Epithelial cell of esophagus (primary cell): ENCODE measurements around the gene ECEL1.

Experiments
- DNase-seq: peaks from one replicate; pipeline ENCODE4 v3.0.0; 2010; ENCODE audit warnings: low read depth
- H3K4me3 ChIP-seq: 2 replicates; pipeline ENCODE4 v1.5.1; 2011; ENCODE audit warnings: mild to moderate bottlenecking, low read length, control low read depth
- TF ChIP-seq, protein P1 (sequence below): IDR thresholded peaks from 2 replicates; pipeline ENCODE4 v1.5.1; 2011; ENCODE audit warnings: low read depth, mild to moderate bottlenecking, low read length, control low read depth, inconsistent platforms; ENCODE audit not compliant: insufficient read depth; ENCODE audit errors: missing control alignments

Gene ECEL1

GRCh38 chr2:232497348-232497747 lies 9.7 kb upstream of the ECEL1 start:
- TF ChIP-seq, protein P1, sequence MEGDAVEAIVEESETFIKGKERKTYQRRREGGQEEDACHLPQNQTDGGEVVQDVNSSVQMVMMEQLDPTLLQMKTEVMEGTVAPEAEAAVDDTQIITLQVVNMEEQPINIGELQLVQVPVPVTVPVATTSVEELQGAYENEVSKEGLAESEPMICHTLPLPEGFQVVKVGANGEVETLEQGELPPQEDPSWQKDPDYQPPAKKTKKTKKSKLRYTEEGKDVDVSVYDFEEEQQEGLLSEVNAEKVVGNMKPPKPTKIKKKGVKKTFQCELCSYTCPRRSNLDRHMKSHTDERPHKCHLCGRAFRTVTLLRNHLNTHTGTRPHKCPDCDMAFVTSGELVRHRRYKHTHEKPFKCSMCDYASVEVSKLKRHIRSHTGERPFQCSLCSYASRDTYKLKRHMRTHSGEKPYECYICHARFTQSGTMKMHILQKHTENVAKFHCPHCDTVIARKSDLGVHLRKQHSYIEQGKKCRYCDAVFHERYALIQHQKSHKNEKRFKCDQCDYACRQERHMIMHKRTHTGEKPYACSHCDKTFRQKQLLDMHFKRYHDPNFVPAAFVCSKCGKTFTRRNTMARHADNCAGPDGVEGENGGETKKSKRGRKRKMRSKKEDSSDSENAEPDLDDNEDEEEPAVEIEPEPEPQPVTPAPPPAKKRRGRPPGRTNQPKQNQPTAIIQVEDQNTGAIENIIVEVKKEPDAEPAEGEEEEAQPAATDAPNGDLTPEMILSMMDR = no peak
- H3K4me3 ChIP-seq = no peak overlapping the region
- no peak for DNase-seq

- TF ChIP-seq, protein P1 = no peak
- H3K4me3 ChIP-seq = no peak overlapping the region
- DNase-seq = no peak
These were observed 9.1 kb upstream of the ECEL1 start for GRCh38 chr2:232496501-232497270.

DNA sequence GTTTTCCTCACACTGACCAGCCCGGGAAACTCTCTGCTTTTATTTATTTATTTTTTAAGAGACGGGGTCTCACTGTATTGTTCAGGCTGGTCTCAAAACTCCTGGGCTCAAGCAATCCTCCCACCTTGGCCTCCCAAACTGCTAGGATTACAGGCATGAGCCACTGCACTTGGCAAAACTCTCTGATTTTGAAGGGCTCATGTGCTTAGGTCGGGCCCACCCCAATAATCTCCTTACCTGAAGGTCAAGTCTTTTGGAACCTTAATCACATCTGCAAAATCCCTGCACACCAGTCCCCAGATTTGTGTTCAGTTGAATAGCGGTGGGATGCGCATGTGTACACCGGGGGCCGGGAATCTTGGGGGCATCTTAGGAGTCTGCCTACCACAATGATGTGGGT lies 7.7 kb upstream of the ECEL1 start:
- no peak overlapping the region for H3K4me3 ChIP-seq
- TF ChIP-seq, protein P1 = no peak
- DNase-seq = no peak

DNA sequence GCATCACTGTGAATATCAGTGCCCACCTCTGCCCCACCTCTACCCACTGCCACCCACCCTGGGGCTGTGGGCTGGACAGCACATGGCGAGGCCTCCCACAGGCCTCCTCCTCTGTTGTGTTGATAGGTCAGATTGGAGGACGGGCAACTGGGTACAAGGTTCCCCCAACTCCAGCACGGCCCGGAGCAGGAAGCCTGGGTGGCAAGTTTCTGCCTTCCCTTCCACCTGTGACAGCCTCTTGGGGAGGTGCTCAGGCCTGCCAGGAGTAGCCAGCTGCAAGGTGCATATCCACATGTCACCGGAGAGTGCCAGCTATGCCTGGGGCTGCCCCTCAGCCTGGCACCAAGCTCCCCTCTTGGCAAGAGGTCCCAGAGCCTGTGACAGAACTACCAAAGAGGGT lies 6.9 kb upstream of the ECEL1 start:
- TF ChIP-seq, protein P1 = no peak
- no peak for DNase-seq
- no peak overlapping the region for H3K4me3 ChIP-seq

DNA sequence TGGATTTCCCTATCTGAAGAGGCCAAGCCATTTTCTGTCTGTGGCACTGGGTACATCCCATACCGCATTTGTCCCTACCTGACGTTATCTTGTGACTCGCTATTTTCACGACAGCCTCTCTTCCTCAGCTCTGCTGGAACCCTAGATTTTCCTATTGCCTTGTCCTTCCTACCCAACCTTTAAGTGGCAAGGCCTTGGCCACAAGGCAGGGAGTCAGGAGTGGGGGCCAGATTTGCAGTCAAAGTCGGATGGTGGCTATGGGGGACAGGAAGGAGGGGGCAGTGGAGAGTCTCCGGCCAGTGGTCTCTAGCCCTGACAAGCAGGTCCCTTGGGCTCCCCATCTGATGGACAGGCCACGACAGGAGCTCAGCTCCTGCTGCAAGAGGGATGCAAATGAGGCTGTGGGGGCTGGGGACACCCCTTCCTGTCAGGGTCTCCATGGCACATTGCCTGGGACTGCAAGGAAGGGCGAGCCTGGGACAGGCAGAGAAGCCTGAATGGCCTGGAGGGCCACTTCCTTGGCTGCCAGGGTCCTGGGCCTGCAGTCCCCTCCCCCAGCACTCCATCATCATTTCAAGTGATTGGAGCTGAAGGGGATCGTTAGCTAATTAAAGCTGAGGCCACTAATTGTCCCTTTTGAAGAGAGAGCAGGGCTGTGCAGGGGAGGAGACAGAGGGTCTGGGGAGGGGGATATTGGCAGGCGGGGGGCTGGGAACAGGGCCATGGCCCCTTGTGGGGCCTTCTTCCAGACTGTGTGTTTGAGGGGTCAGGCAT lies 6.3 kb upstream of the ECEL1 start:
- no peak overlapping the region for H3K4me3 ChIP-seq
- TF ChIP-seq, protein P1 = no peak
- DNase-seq = no peak

DNA sequence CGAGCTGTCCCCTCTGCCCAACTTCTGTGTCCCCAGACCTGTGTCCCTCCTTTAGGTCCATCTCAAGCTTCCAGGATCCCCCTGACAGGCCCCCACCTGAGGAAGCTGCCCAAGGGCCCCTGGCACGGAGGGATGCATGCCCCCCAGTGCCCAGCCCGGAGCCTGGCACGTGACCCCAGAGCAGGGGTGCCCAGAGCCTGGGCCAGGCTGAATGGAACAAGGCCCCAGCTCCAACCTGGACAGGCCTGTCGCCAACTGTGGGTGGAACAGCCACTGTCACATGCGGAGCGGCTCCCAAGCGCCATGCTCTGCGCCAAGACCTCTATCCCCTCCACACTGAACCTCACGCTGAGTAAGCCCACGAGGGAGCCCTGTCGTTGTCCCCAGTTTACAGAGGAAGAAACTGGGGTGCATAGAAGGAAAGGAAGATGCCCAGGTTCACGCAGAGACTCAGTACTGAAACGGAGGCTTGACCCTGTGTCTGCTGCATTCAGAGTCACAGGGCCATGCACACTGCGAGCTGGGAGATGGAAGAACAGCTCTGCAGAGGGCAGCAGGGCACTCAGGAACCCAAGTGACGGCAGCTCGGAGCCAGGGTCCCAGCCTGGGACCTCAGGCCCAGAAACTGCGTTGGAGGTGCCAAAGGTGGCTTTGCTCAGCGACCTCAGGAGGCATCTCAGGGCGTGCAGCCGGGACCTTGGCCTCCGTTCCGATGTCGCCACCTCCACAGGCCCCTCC lies 5.5 kb upstream of the ECEL1 start:
- TF ChIP-seq, protein P1 = no peak
- H3K4me3 ChIP-seq = no peak overlapping the region
- DNase-seq = no peak
